ENCODE results near the gene ART5.
"Not testable (repeated sequence)": the region's sequence is repeated elsewhere in the genome, so short reads cannot be mapped to it uniquely, and the experiment has no call there.

ART5 gene

DNA sequence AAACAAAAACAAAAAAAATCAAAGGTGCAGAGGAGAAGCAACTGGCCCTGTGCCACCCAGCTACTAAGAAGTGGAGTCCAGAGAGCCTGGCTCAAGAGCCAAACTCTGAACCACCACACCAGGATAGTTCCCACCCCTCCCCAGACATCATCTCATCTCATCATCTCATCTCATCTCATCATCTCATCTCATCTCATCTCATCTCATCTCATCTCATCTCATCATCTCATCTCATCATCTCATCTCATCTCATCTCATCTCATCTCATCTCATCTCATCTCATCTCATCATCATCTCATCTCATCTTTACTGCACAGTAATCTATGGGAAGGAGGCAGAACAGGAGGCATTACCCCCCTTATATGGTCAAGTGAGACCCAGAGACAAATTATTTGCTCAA, 21.1 kb upstream of the ART5 start:
- DNase-seq (ENCODE audit: low read depth): no peak
- no peak for TF ChIP-seq POLR2A (IDR thresholded peaks at IDR 0.05; ENCODE audit: extremely low read depth, insufficient read length)
- TF ChIP-seq, protein P1, sequence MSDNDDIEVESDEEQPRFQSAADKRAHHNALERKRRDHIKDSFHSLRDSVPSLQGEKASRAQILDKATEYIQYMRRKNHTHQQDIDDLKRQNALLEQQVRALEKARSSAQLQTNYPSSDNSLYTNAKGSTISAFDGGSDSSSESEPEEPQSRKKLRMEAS (IDR thresholded peaks at IDR 0.05; ENCODE audit: low read depth, low read length): no peak
- H3K4me3 ChIP-seq (ENCODE audit: low read depth, low read length): no peak overlapping the region

DNA sequence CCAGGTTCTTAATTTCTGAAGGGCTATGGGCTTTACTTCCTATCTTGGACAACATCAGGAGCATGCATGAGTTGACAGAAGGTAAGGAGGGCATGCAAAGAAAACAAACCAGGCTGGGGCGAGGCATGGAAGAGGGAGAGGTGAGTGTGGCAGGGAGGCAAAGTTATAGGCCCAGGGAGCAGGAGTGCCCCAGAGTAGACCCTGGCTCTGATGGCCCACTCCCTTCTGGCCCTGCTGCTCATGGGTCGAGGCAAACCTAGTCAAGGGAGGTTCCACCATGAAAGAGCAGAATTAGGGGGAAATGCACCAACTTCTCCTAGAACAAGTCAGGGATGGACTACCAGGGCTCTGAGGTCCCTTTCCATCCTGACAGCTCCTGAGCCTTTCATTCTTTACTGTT, 19.2 kb upstream of the ART5 start:
- no peak overlapping the region for H3K4me3 ChIP-seq (ENCODE audit: low read depth, low read length)
- DNase-seq (ENCODE audit: low read depth): no peak
- TF ChIP-seq, protein P1 (IDR thresholded peaks at IDR 0.05; ENCODE audit: low read depth, low read length): no peak
- TF ChIP-seq POLR2A (IDR thresholded peaks at IDR 0.05; ENCODE audit: extremely low read depth, insufficient read length) (no peak), MYC (IDR thresholded peaks at IDR 0.05; ENCODE audit: low read depth, low read length) (no peak)
- TF ChIP-seq, protein P2, sequence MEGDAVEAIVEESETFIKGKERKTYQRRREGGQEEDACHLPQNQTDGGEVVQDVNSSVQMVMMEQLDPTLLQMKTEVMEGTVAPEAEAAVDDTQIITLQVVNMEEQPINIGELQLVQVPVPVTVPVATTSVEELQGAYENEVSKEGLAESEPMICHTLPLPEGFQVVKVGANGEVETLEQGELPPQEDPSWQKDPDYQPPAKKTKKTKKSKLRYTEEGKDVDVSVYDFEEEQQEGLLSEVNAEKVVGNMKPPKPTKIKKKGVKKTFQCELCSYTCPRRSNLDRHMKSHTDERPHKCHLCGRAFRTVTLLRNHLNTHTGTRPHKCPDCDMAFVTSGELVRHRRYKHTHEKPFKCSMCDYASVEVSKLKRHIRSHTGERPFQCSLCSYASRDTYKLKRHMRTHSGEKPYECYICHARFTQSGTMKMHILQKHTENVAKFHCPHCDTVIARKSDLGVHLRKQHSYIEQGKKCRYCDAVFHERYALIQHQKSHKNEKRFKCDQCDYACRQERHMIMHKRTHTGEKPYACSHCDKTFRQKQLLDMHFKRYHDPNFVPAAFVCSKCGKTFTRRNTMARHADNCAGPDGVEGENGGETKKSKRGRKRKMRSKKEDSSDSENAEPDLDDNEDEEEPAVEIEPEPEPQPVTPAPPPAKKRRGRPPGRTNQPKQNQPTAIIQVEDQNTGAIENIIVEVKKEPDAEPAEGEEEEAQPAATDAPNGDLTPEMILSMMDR (IDR thresholded peaks at IDR 0.05; ENCODE audit: low read depth, low read length): no peak

DNA sequence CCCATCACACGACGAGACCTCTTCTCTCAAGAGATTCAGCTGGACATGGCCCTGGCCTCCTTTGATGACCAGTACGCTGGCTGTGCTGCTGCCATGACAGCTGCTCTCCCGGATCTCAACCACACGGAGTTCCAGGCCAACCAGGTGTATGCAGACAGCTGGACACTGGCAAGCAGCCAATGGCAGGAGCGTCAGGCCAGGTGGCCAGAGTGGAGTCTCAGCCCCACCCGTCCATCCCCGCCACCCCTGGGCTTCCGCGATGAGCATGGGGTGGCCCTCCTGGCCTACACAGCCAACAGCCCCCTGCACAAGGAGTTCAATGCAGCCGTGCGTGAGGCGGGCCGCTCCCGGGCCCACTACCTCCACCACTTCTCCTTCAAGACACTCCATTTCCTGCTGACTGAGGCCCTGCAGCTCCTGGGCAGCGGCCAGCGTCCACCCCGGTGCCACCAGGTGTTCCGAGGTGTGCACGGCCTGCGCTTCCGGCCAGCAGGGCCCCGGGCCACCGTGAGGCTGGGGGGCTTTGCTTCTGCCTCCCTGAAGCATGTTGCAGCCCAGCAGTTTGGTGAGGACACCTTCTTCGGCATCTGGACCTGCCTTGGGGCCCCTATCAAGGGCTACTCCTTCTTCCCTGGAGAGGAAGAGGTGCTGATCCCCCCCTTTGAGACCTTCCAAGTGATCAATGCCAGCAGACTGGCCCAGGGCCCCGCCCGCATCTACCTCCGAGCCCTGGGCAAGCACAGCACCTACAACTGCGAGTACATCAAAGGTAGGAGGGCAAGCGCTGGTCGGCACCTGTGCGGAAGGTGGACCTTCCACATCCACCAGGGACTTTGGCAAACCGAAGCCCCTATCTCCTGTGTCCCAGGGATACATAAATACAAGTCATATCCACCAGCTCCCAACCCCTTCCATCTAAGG, 18.1 kb upstream of the ART5 start:
- TF ChIP-seq, protein P2 (IDR thresholded peaks at IDR 0.05; ENCODE audit: low read depth, low read length): no peak
- TF ChIP-seq POLR2A (IDR thresholded peaks at IDR 0.05; ENCODE audit: extremely low read depth, insufficient read length) (no peak), MYC (IDR thresholded peaks at IDR 0.05; ENCODE audit: low read depth, low read length) (no peak)
- TF ChIP-seq, protein P1 (IDR thresholded peaks at IDR 0.05; ENCODE audit: low read depth, low read length): no peak
- no peak overlapping the region for H3K4me3 ChIP-seq (ENCODE audit: low read depth, low read length)
- no peak for DNase-seq (ENCODE audit: low read depth)

DNA sequence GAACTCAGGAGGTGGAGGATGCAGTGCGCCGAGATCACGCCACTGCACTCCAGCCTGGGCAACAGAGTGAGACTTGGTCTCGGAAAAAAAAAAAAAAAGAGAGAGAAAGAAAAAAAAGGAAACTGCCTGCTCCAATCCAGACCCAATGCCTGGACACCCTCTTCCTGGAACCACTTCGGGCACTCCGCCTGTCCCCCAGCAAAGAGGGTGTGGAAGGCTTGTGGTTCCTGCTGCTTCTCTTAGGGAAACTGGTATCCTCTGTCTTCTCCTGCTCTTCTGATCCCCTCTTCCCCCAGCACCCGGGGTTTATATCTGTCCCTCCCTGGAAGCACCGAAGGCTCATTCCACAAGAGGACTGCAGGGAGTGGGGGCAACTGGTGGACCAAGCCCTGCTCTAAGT, 16.5 kb upstream of the ART5 start:
- TF ChIP-seq MYC (IDR thresholded peaks at IDR 0.05; ENCODE audit: low read depth, low read length) (no peak), POLR2A (IDR thresholded peaks at IDR 0.05; ENCODE audit: extremely low read depth, insufficient read length) (no peak)
- TF ChIP-seq, protein P1 (IDR thresholded peaks at IDR 0.05; ENCODE audit: low read depth, low read length): no peak
- TF ChIP-seq, protein P2 (IDR thresholded peaks at IDR 0.05; ENCODE audit: low read depth, low read length): no peak
- no peak for DNase-seq (ENCODE audit: low read depth)
- H3K4me3 ChIP-seq (ENCODE audit: low read depth, low read length): no peak overlapping the region

DNA sequence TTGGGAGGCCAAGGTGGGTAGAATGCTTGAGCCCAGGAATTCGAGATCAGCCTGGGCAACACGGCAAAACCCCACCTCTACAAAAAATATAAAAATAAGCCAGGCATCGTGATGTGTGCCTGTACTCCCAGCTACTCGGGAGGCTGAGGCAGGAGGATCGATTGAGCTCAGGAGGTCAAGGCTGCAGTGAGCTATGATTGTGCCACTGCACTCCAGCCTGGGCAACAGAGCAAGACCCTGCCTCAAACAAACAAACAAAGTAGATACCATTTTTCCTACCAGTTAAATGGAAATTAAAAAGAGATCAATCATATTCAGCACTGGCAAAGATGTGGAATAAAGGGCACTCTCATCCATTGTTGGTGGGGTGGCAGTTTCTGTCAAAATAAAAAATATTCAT, 15.5 kb upstream of the ART5 start:
- not testable (repeated sequence) for DNase-seq (ENCODE audit: low read depth); H3K4me3 ChIP-seq (ENCODE audit: low read depth, low read length)

DNA sequence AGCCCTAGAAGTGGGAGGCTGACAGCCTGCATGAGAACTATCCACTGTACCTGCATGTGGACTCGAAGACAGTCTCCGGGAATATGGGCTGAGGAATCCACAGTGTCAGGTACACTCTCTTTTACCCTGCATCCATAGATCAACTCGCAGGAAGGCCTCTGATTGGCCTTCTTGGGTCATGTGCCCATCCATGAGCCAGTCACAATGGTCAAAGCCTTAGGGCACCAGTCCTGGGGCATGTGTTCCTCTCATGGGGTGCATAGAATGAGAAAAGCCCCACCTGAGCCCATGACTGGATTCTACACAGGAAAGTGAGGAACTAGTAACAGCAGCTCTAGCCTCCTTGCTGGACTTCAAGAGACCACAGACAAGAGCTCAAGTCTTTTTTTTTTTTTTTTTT, 13.8 kb upstream of the ART5 start:
- TF ChIP-seq MYC (IDR thresholded peaks at IDR 0.05; ENCODE audit: low read depth, low read length) (no peak), POLR2A (IDR thresholded peaks at IDR 0.05; ENCODE audit: extremely low read depth, insufficient read length) (no peak)
- TF ChIP-seq, protein P2 (IDR thresholded peaks at IDR 0.05; ENCODE audit: low read depth, low read length): no peak
- TF ChIP-seq, protein P1 (IDR thresholded peaks at IDR 0.05; ENCODE audit: low read depth, low read length): no peak
- H3K4me3 ChIP-seq (ENCODE audit: low read depth, low read length): no peak overlapping the region
- no peak for DNase-seq (ENCODE audit: low read depth)

DNA sequence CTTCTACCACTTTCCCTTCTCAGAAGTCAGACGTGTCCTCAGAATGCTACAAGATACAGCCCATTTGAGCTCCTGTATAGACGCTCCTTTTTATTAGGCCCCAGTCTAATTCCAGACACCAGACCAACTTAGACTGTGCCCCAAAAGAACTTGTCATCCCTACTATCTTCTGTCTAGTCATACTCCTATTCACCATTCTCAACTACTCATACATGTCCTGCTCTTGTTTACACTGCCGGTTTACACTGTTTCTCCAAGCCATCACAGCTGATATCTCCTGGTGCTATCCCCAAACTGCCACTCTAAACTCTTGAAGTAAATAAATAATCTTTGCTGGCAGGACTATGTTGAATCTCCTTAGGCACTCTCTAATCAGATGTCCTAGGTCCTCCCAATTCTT, 10.7 kb upstream of the ART5 start:
- not testable (repeated sequence) for DNase-seq (ENCODE audit: low read depth); H3K4me3 ChIP-seq (ENCODE audit: low read depth, low read length)

DNA sequence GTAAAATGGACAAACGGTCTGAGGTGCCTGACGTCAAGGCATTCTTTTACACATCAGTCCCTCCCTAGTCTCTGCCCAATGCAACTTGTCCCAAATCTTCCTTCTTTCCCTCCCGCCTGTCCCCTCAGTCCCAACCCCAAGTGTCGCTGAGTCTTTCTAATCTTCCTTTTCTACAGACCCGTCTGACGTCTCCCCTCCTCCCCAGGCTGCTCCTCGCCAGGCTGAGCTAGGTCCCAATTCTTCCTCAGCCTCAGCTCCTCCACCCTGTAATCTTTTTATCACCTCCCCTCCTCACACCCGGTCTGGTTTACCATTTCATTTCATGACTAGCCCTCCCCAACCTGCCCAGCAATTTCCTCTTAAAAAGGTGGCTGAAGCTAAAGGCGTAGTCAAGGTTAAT, 7.6 kb upstream of the ART5 start:
- DNase-seq (ENCODE audit: low read depth): not testable (repeated sequence)

DNA sequence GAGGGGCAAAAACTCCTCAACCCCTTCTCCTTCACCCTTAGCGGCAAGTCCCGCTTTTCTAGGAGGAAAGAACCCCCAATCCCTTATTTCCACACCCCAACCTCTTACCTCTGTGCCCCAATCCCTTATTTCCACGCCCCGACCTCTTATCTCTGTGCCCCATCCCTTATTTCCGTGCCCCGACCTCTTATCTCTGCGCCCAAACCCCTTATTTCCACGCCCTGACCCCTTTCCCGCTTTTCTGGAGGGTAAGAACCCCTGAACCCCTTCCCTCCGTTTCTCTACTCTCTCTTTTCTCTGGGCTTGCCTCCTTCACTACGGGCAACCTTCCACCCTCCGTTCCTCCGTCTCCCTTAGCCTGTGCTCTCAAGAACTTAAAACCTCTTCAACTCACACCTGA, 7.1 kb upstream of the ART5 start:
- H3K4me3 ChIP-seq (ENCODE audit: low read depth, low read length); DNase-seq (ENCODE audit: low read depth): not testable (repeated sequence)

More for the DNA sequence above, 7.6 kb upstream of the ART5 start:
- H3K4me3 ChIP-seq (ENCODE audit: low read depth, low read length): not testable (repeated sequence)

All from NB4 (cell line).